ENCODE results near the gene TMEM158. TPM values are rescaled to one million over a fixed set of nuclear protein-coding genes. Genes with fewer than 3 reads are reported as not detected.

The TMEM158 gene
- total RNA-seq, 2 donors from 2014 or later, result 2.3 to 8.2 TPM

- no peak for TF ChIP-seq CTCF (IDR thresholded peaks at IDR 0.05)
- no peak for DNase-seq
- Histone ChIP-seq H3K27ac (no peak overlapping the region), H3K9me3 (no peaks in the 10 kb centered on the region), H3K9ac (ENCODE audit: low read depth in 2 of 2, low read length in 2 of 2) (no peak overlapping the region), H3K36me3 (no peaks in the 10 kb centered on the region), H3K4me1 (no peaks in the 10 kb centered on the region), H3K4me3 (no peak overlapping the region), H3K27me3 (no peaks in the 10 kb centered on the region)
- intact Hi-C loops (cut with DNase I), result no loop called here
Measured at GRCh38 chr3:45232521-45232920, 6.4 kb upstream of the TMEM158 start.

DNA sequence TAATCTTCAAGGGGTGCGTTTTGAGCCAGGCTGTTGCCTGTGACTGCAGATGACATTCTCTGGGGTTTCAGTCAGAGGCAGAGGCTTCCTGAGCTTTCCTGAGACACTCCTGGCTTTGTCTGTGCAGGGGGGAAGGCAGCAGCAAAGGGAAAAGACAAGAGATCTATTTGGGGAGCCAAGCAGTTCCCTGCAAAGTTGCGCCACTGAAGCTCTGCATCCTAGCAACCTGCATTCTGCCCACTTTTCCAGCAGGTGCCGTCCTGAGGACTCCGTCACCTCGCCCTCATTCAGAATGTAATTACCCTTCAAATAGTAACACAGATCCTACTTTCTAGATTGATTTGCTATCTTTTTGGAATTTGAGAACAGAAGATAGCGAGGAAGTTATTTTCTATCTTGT is 1.9 kb upstream of the TMEM158 start:
- no peak for DNase-seq
- H3K4me3 ChIP-seq, result no peak overlapping the region
- H3K27ac ChIP-seq, result no peak overlapping the region
- H3K9ac ChIP-seq (ENCODE audit: low read depth in 2 of 2, low read length in 2 of 2), result no peak overlapping the region
- H3K36me3 ChIP-seq, result no peaks in the 10 kb centered on the region
- TF ChIP-seq CTCF (IDR thresholded peaks at IDR 0.05), result no peak
- H3K4me1 ChIP-seq, result peaks cover 4% of the 10 kb centered on the region
- intact Hi-C loops (cut with DNase I), result loop anchor here (5.0 to 10.0 kb wide), 2 partner anchors 269 to 437 kb away; no protein-coding TSS in a partner anchor
- H3K9me3 ChIP-seq, result no peaks in the 10 kb centered on the region
- H3K27me3 ChIP-seq, result peaks cover 20% of the 10 kb centered on the region

DNA sequence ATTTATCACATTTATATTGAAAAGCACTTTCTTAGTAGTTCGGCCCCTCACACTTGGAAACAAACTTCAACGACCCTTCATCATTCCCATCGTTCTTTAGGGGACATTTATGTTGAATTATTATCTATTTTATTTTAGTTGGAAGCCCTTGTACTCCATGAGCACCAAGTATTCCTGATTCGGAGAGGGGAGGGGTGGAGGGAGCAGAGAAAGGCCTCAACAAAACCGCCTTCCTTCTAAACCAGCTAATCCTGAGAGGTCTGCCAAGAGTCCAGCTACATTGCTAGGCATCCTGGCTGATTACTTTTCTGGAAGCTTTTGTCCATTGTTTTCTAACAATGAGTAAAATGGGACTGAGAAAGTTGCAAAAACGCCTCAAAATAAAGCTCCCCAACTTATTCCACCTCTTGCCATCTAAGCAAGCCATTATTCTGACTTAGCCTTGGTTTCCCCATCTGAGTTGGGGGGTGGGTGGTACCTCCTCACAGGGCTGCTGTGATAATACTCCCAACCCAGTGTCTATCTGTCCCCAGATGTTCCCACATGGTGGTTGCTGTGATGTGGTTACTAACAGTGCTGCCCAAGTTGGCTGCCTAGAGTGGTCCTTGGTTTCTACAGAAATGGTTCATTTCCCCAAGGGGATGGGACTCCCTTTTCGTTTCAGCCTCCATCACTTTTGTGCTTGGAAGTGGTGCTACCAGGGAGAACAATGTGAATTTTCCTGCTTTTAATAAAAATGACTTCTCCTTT is 1.2 kb upstream of the TMEM158 start:
- no peak overlapping the region for H3K9ac ChIP-seq (ENCODE audit: low read depth in 2 of 2, low read length in 2 of 2)
- peaks cover 20% of the 10 kb centered on the region for H3K27me3 ChIP-seq
- H3K9me3 ChIP-seq, result no peaks in the 10 kb centered on the region
- H3K36me3 ChIP-seq, result no peaks in the 10 kb centered on the region
- intact Hi-C loops (cut with DNase I), result loop anchor here (5.0 to 10.0 kb wide), 2 partner anchors 270 to 438 kb away; no protein-coding TSS in a partner anchor
- peaks cover 4% of the 10 kb centered on the region for H3K4me1 ChIP-seq
- DNase-seq, result no peak
- H3K4me3 ChIP-seq, result no peak overlapping the region
- no peak overlapping the region for H3K27ac ChIP-seq
- TF ChIP-seq CTCF (IDR thresholded peaks at IDR 0.05), result no peak

DNA sequence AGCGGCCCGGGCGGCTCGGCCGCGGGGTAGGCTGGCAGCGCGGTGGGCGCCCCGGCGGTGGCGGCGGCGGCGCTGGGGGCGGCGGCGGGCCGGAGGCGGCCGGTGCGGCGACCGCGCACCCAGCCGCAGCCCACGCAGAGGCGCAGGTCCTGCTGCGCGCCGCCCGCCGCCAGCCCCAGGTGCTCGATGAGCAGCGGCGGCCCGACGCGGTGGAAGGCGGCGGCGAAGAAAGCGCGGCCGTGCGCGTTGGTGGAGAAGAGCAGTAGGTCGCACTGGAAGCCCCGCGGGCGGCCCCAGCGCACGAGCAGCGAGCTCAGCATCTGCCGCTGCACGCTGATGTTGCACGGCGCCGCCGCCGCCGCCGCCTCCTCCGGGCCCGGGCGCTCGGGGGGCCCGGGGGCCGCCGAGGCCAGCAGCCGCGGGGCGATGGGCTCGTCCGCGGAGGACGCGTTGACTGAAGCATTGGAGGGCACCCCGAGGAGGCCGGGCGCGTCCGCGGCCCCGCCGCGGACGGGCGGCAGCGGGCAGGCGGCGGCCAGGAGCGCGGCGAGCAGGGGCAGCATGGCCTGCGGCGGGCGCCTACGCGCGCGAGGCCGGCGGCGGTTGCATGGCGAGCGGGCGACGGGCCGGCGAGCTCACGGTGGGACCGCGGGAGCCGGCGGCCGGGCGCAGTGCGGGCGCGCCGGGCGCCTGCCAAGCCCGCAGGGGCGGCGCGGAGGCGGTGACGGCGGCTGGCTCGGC is 452 bp downstream of the TMEM158 start:
- peak overlapping the region in 1 of 2 donors; percentile 56 for H3K9ac ChIP-seq (ENCODE audit: low read depth in 2 of 2, low read length in 2 of 2)
- intact Hi-C loops (cut with DNase I), result loop anchor here (5.0 to 10.0 kb wide), 2 partner anchors 272 to 439 kb away; no protein-coding TSS in a partner anchor
- no peaks in the 10 kb centered on the region for H3K9me3 ChIP-seq
- no peak overlapping the region for H3K27ac ChIP-seq
- peaks cover 20% of the 10 kb centered on the region for H3K27me3 ChIP-seq
- TF ChIP-seq CTCF (IDR thresholded peaks at IDR 0.05), result no peak
- no peak for DNase-seq
- peak overlapping the region; percentile 45 for H3K4me3 ChIP-seq
- no peaks in the 10 kb centered on the region for H3K36me3 ChIP-seq
- peaks cover 4% of the 10 kb centered on the region for H3K4me1 ChIP-seq

DNA sequence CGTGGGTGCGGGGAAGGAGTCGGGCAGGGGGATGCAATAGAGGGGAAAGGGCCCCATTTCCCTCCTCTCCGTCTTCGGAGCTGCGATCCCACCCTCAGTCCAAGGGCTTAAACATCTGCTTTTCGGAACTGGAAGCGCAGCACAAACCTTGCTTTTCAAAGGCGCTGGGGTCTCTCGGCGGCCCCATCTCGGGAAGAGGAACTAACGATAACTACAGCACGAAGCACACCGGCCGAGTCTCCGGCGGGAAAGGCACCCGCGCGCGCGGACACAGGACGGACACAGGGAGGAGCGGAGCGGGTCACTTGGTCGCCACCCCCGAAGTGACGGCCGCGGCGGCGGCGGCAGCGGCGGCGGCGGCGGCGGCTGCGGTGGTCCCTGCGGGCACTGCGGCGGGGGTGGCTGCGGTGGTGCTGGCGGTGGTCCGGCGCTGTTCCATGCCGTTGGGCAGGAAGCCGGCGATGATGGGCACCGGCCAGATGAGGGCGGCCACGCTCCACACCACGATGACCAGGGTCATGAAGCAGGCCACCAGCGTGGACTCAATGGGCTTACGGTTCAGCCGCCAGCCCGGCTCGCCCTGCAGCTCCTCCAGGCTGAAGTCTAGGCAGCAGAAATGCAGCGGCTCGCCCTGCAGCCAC is 1.1 kb downstream of the TMEM158 start:
- Histone ChIP-seq H3K4me1 (peaks cover 4% of the 10 kb centered on the region), H3K27ac (peak overlapping the region; percentile 3), H3K9me3 (no peaks in the 10 kb centered on the region), H3K9ac (ENCODE audit: low read depth in 2 of 2, low read length in 2 of 2) (peak overlapping the region in 1 of 2 donors; percentile 40), H3K4me3 (peak overlapping the region; percentile 37), H3K36me3 (no peaks in the 10 kb centered on the region), H3K27me3 (peaks cover 20% of the 10 kb centered on the region)
- intact Hi-C loops (cut with DNase I), result loop anchor here (5.0 to 10.0 kb wide), 2 partner anchors 272 to 440 kb away; no protein-coding TSS in a partner anchor
- peak; percentile 19 for TF ChIP-seq CTCF (IDR thresholded peaks at IDR 0.05)
- peak; percentile 75 for DNase-seq

Data from colonic mucosa (tissue), 4 donors.